ENCODE measurements around the gene TIAM1. TPM values are rescaled to one million over a fixed set of nuclear protein-coding genes. Genes with fewer than 3 reads are reported as not detected.

TIAM1 gene
- polyA plus RNA-seq, 2 of the 4 experiments (the other 2 are of a cell fraction): 0.23 to 0.40 TPM

DNA sequence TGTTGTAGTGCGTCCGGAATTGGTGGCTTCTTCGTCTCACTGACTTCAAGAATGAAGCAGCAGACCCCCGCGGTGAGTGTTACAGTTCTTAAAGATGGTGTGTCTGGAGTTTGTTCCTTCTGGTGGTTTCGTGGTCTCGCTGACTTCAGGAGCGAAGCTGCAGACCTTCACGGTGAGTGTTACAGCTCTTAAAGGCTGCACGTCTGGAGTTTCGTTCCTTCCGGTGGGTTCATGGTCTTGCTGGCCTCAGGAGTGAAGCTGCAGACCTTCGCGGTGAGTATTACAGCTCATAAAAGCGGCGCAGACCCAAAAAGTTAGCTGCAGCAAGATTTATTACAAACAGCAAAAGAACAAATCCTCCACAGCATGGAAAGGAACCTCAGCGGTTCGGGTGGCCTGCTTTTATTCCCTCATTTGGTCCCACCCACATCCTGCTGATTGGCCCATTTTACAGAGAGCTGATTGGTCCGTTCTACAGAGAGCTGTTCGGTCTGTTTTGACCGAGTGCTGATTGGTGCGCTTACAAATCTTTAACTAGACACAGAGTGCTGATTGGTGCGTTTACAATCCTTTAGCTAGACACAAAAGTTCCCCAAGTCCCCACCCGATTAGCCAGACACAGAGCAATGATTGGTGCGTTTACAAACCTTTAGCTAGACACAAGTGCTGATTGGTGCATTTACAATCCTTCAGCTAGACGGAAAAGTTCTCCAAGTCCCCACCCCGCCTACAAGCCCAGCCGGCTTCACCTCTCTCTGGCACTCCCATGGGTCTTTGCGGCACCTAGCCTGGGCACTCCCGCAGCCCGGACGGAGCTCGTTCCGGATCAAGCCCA lies 256.2 kb downstream of the TIAM1 start:
- WGBS (ENCODE audit: missing lambda C conversion rate): 43% methylated on average over 21 of the region's 34 CpGs
- Histone ChIP-seq H3K4me1 (no peaks in the 10 kb centered on the region), H3K4me2 (no peak overlapping the region), H3K4me3 (no peak overlapping the region), H3K27ac (no peak overlapping the region), H3K9me3 (no peaks in the 10 kb centered on the region)
- ATAC-seq: no peak
- CTCF ChIA-PET: interaction anchor here (0.8 to 2.8 kb wide), 7 partner anchors 10 to 1043 kb away, joined by 3 to 11 read pairs (median 4); no protein-coding TSS in a partner anchor
- POLR2A ChIA-PET: no interaction called here
- no peak for FAIRE-seq
- TF ChIP-seq JUN (IDR thresholded peaks at IDR 0.05) (no peak), TFCP2L1 (CRISPR knock-in tag; IDR thresholded peaks at IDR 0.05) (no peak), HEYL (CRISPR knock-in tag; IDR thresholded peaks at IDR 0.05) (no peak), REST (IDR thresholded peaks at IDR 0.05) (no peak), NR3C1 (IDR thresholded peaks at IDR 0.05) (no peak), KDM1A (IDR thresholded peaks at IDR 0.05; ENCODE audit: low read depth) (no peak), EHF (CRISPR knock-in tag; IDR thresholded peaks at IDR 0.05) (no peak), RNF2 (IDR thresholded peaks at IDR 0.05; ENCODE audit: borderline replicate concordance, low read depth) (no peak), ZNF302 (CRISPR knock-in tag; IDR thresholded peaks at IDR 0.05) (no peak), EHMT2 (IDR thresholded peaks at IDR 0.05; ENCODE audit: low read depth) (no peak), ZFP36 (IDR thresholded peaks at IDR 0.05; ENCODE audit: borderline replicate concordance, partially characterized antibody) (no peak), POLR2A (IDR thresholded peaks at IDR 0.05; ENCODE audit: low read length) (no peak), ZC3H11A (IDR thresholded peaks at IDR 0.05) (no peak), RFX5 (IDR thresholded peaks at IDR 0.05) (no peak), SMC3 (IDR thresholded peaks at IDR 0.05) (no peak), HOXA7 (CRISPR knock-in tag; IDR thresholded peaks at IDR 0.05) (no peak), FOSB (CRISPR knock-in tag; IDR thresholded peaks at IDR 0.05) (no peak)
- TF ChIP-seq, protein P1, sequence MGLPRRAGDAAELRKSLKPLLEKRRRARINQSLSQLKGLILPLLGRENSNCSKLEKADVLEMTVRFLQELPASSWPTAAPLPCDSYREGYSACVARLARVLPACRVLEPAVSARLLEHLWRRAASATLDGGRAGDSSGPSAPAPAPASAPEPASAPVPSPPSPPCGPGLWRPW (IDR thresholded peaks at IDR 0.05): no peak
- no peak for DNase-seq (ENCODE audit: low read depth in 1 of 2, low spot score in 1 of 2)

DNA sequence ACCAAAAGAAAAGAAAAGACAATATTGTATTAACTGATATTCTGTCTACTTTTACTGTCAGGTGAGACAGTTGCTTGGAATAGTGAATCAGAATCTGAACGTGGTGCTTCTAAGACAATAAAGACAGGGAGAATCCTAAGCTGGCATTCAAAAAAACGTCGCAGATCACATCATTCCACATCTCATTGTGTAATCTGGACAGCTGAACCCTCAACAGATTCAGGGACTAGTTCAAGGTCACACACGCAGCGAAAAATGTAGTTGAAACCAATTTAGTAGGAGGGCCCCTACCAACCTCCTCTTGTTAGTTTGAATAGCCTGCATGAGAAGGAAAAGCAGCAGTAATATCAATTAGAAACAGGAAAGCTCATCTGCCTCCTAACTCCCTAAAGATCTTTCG lies 259.4 kb downstream of the TIAM1 start:
- H3K27ac ChIP-seq: no peak overlapping the region
- no peak overlapping the region for H3K4me2 ChIP-seq
- ChIA-PET POLR2A (no interaction called here), CTCF (interaction anchor here (1.0 to 1.1 kb wide), 2 partner anchors 14 to 738 kb away, joined by 3 read pairs; no protein-coding TSS in a partner anchor)
- WGBS (ENCODE audit: missing lambda C conversion rate): 23% methylated on average over 6 of the region's 6 CpGs
- no peak overlapping the region for H3K4me3 ChIP-seq
- H3K4me1 ChIP-seq: no peaks in the 10 kb centered on the region
- FAIRE-seq (no peak), ATAC-seq (no peak), DNase-seq (ENCODE audit: low read depth in 1 of 2, low spot score in 1 of 2) (no peak)
- no peaks in the 10 kb centered on the region for H3K9me3 ChIP-seq
- TF ChIP-seq EP300 (IDR thresholded peaks at IDR 0.05) (no peak), CTCF (IDR thresholded peaks at IDR 0.05) (no peak), ZFP36 (IDR thresholded peaks at IDR 0.05; ENCODE audit: borderline replicate concordance, partially characterized antibody) (no peak), ZC3H11A (IDR thresholded peaks at IDR 0.05) (no peak), FOSB (CRISPR knock-in tag; IDR thresholded peaks at IDR 0.05) (no peak), HOXA7 (CRISPR knock-in tag; IDR thresholded peaks at IDR 0.05) (no peak), USF2 (IDR thresholded peaks at IDR 0.05) (no peak), NR3C1 (IDR thresholded peaks at IDR 0.05) (no peak), HOXB5 (CRISPR knock-in tag; IDR thresholded peaks at IDR 0.05) (no peak), GATA3 (IDR thresholded peaks at IDR 0.05; ENCODE audit: borderline replicate concordance) (no peak), HOXB13 (CRISPR knock-in tag; IDR thresholded peaks at IDR 0.05; ENCODE audit: low read depth) (no peak), ZNF302 (CRISPR knock-in tag; IDR thresholded peaks at IDR 0.05) (no peak), ATOH8 (CRISPR knock-in tag; IDR thresholded peaks at IDR 0.05; ENCODE audit: low read depth) (no peak), EHMT2 (IDR thresholded peaks at IDR 0.05; ENCODE audit: low read depth) (no peak), CHD4 (IDR thresholded peaks at IDR 0.05; ENCODE audit: borderline replicate concordance) (no peak), ESRRA (IDR thresholded peaks at IDR 0.05; ENCODE audit: borderline replicate concordance, low read length) (no peak), RFX5 (IDR thresholded peaks at IDR 0.05) (no peak)
- TF ChIP-seq, protein P2, sequence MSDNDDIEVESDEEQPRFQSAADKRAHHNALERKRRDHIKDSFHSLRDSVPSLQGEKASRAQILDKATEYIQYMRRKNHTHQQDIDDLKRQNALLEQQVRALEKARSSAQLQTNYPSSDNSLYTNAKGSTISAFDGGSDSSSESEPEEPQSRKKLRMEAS (IDR thresholded peaks at IDR 0.05): no peak
